K562 (cell line): ENCODE measurements around the gene FOXN1. TPM values are rescaled to one million over a fixed set of nuclear protein-coding genes. Genes with fewer than 3 reads are reported as not detected.

ENCODE experiments used
- CBX3 ChIP-seq, 2 experiments: IDR thresholded peaks; 1 replicate in 1 of 2; 2 replicates in 1 of 2; pipeline ENCODE4 v1.6.1; 2012; ENCODE audit warnings: inconsistent platforms in 2 of 2, low read length in 2 of 2, borderline replicate concordance in 1 of 2, control low read depth in 1 of 2
- CHD4 ChIP-seq: fragments of 200-600 bp; sonication (generic); IDR thresholded peaks from 3 replicates; pipeline ENCODE4 v1.6.1; 2012; ENCODE audit warnings: low read depth, mild to moderate bottlenecking, mixed read lengths, low read length, inconsistent platforms; ENCODE audit not compliant: insufficient read depth, insufficient replicate concordance, poor library complexity, severe bottlenecking
- CREM ChIP-seq: IDR thresholded peaks from 2 replicates; pipeline ENCODE4 v1.6.1; 2014; ENCODE audit warnings: antibody characterized with exemption, low read depth
- CTBP1 ChIP-seq: fragments of 450-650 bp; IDR thresholded peaks from 2 replicates; pipeline ENCODE4 v1.6.1; 2016; ENCODE audit warnings: borderline replicate concordance
- DMBX1 ChIP-seq: fragments of 250-450 bp; sonication (Bioruptor Pico); IDR thresholded peaks from 2 replicates; pipeline ENCODE4 v1.8.0; 2022; ENCODE audit warnings: inconsistent platforms, mild to moderate bottlenecking, moderate library complexity, borderline replicate concordance
- E2F3 ChIP-seq: fragments of 250-450 bp; sonication (Bioruptor Pico); IDR thresholded peaks from 2 replicates; pipeline ENCODE4 v1.4.0; 2020; ENCODE audit warnings: mild to moderate bottlenecking
- EP300 ChIP-seq: IDR thresholded peaks from 2 replicates; pipeline ENCODE4 v1.6.1; 2012; ENCODE audit warnings: low read length, improper control_type of control experiment
- HDAC1 ChIP-seq, 2 experiments: fragments of 450-650 bp; IDR thresholded peaks; 2 replicates each; pipeline ENCODE4 v1.6.1; 2016 to 2017; ENCODE audit warnings: inconsistent platforms in 1 of 2, mild to moderate bottlenecking in 1 of 2, moderate library complexity in 1 of 2
- HDAC8 ChIP-seq: fragments of 450-650 bp; IDR thresholded peaks from 2 replicates; pipeline ENCODE4 v1.6.1; 2016; ENCODE audit warnings: mild to moderate bottlenecking, missing genetic modification characterization, moderate library complexity, missing compliant biosample characterization
- HMGN3 ChIP-seq: IDR thresholded peaks from 2 replicates; pipeline ENCODE4 v1.6.1; 2011; ENCODE audit warnings: borderline replicate concordance, low read depth, mild to moderate bottlenecking, mixed read lengths, low read length; ENCODE audit not compliant: insufficient read length; ENCODE audit errors: extremely low read depth
- HSF4 ChIP-seq: fragments of 250-450 bp; sonication (Bioruptor Pico); IDR thresholded peaks from 2 replicates; pipeline ENCODE4 v2.1.2; 2022; ENCODE audit warnings: mild to moderate bottlenecking, moderate library complexity, borderline replicate concordance
- ILF3 ChIP-seq: fragments of 450-650 bp; IDR thresholded peaks from 2 replicates; pipeline ENCODE4 v1.6.1; 2018; ENCODE audit warnings: antibody characterized with exemption, mild to moderate bottlenecking, moderate library complexity, borderline replicate concordance
- JUN ChIP-seq, 2 experiments: sonication (generic) in 1 of 2; formaldehyde crosslinking in 1 of 2; IDR thresholded peaks; 2 replicates each; pipeline versions ENCODE4 v1.6.1 to v1.8.0; 2012 to 2022; ENCODE audit warnings: borderline replicate concordance in 2 of 2, mild to moderate bottlenecking in 2 of 2, improper control_type of control experiment in 1 of 2, low read depth in 1 of 2, low read length in 1 of 2, missing genetic modification reagents in 1 of 2
- MYC ChIP-seq, 2 experiments: fragments of 250-450 bp in 1 of 2; sonication (Bioruptor Pico) in 1 of 2; IDR thresholded peaks; 2 replicates each; pipeline versions ENCODE4 v1.5.1 to v1.6.1; 2012 to 2021; ENCODE audit warnings: low read depth in 2 of 2, borderline replicate concordance in 1 of 2, improper control_type of control experiment in 1 of 2, low read length in 1 of 2, mild to moderate bottlenecking in 1 of 2, moderate library complexity in 1 of 2
- POLR2A ChIP-seq: fragments of 450-650 bp; conservative IDR thresholded peaks from 2 replicates; pipeline ENCODE4 v1.6.1; 2016
- POLR2G ChIP-seq: fragments of 200-400 bp; formaldehyde crosslinking; IDR thresholded peaks from 2 replicates; pipeline ENCODE4 v1.6.1; 2017; ENCODE audit warnings: low read depth, mild to moderate bottlenecking, antibody characterized with exemption, low read length, moderate library complexity
- RBM25 ChIP-seq: fragments of 200-400 bp; formaldehyde crosslinking; IDR thresholded peaks from 2 replicates; pipeline ENCODE4 v1.6.1; 2018; ENCODE audit warnings: low read length, low read depth, moderate library complexity; ENCODE audit not compliant: severe bottlenecking
- SIN3A ChIP-seq, 2 experiments: fragments of 150-350 bp in 1 of 2; IDR thresholded peaks; 2 replicates each; pipeline ENCODE4 v1.6.1; 2011 to 2016; ENCODE audit warnings: borderline replicate concordance in 2 of 2, low read depth in 2 of 2, low read length in 2 of 2, mild to moderate bottlenecking in 2 of 2, moderate library complexity in 2 of 2; ENCODE audit not compliant: control insufficient read depth in 1 of 2
- THRB ChIP-seq: fragments of 450-650 bp; formaldehyde crosslinking; conservative IDR thresholded peaks from 2 replicates; pipeline ENCODE4 v1.4.0; 2022; ENCODE audit warnings: mild to moderate bottlenecking, missing genetic modification characterization
- ZNF311 ChIP-seq: fragments of 250-450 bp; sonication (Bioruptor Pico); IDR thresholded peaks from 2 replicates; pipeline ENCODE4 v1.4.0; 2020; ENCODE audit warnings: mild to moderate bottlenecking, moderate library complexity
- ZNF444 ChIP-seq: fragments of 250-450 bp; sonication (Bioruptor Pico); IDR thresholded peaks from 2 replicates; pipeline ENCODE4 v1.4.0; 2020; ENCODE audit warnings: mild to moderate bottlenecking, moderate library complexity
- polyA plus RNA-seq, 8 experiments: library from polyadenylated mRNA; depleted of rRNA in 4 of 8; stranded (reverse) in 5 of 8; unstranded in 3 of 8; fragments of >200 nt; fragmentation: Nextera tagmentation in 2 of 8; fragmentation: Illumina TruSeq in 1 of 8; extraction: Ambion mirVana in 2 of 8; extraction: Trizol in 1 of 8; gene quantifications; 2 replicates each; pipeline versions ENCODE4 v1.2.1 to v1.2.3, GENCODE V29; 2011 to 2014; ENCODE audit warnings: inconsistent platforms in 1 of 8, missing spikeins in 1 of 8
- total RNA-seq, 7 experiments: library from RNA; depleted of rRNA in 6 of 7; stranded (reverse); fragments of >200 nt in 6 of 7; fragmentation: Illumina TruSeq in 2 of 7; extraction: Trizol in 2 of 7; gene quantifications; 2 replicates each; pipeline versions ENCODE4 v1.2.1 to v1.2.3, GENCODE V29; 2011 to 2021; ENCODE audit warnings: low replicate concordance in 1 of 7
- TF ChIP-seq, protein P1 (sequence below): fragments of 250-450 bp; sonication (Bioruptor Pico); IDR thresholded peaks from 2 replicates; pipeline ENCODE4 v1.9.0; 2021; ENCODE audit warnings: mild to moderate bottlenecking, inconsistent platforms

FOXN1 gene
- total and polyA plus RNA-seq, 9 of the 15 experiments (the other 6 are each of a cell fraction or from before 2014, with no cell fraction given): not detected

- TF ChIP-seq MYC (IDR thresholded peaks at IDR 0.05; ENCODE audit: low read depth, low read length) (peak; percentile 94), MYC (CRISPR knock-in tag; IDR thresholded peaks at IDR 0.05; ENCODE audit: borderline replicate concordance, low read depth) (no peak), THRB (CRISPR knock-in tag) (peak; percentile 7; the same call in 1 of the 2 replicates), ILF3 (no peak), POLR2A (peak; percentile 98), CREM (peak; percentile 90), SIN3A (IDR thresholded peaks at IDR 0.05; ENCODE audit: borderline replicate concordance in 2 of 2, control insufficient read depth in 1 of 2, low read depth in 2 of 2, low read length in 2 of 2) (peak in 1 of 2 experiments; percentile 9; a peak in 1 of 4 replicates), E2F3 (CRISPR knock-in tag) (0 out of 2 replicates have a peak, but pooled peaks have one; percentile 10), HSF4 (peak; percentile 19; the same call in 1 of the 2 replicates), CHD4 (no peak), JUN (IDR thresholded peaks at IDR 0.05; ENCODE audit: borderline replicate concordance, low read depth, low read length) (no peak; the same call in 1 of the 2 replicates), JUN (CRISPR knock-in tag; IDR thresholded peaks at IDR 0.05; ENCODE audit: borderline replicate concordance) (no peak), CTBP1 (peak; percentile 85), RBM25 (no peak), ZNF311 (CRISPR knock-in tag) (0 out of 2 replicates have a peak, but pooled peaks have one; percentile 54), HMGN3 (peak; percentile 98), ZNF444 (CRISPR knock-in tag) (no peak), HDAC1 (IDR thresholded peaks at IDR 0.05) (peak in 1 of 2 experiments; percentile 77; a peak in 1 of 4 replicates), POLR2G (peak; percentile 91), HDAC8 (tag) (no peak), DMBX1 (CRISPR knock-in tag) (peak; percentile 61; the same call in 1 of the 2 replicates), CBX3 (IDR thresholded peaks at IDR 0.05; ENCODE audit: borderline replicate concordance in 1 of 2, low read length in 2 of 2) (peak in 1 of 2 experiments; percentile 11; a peak in 1 of 3 replicates), EP300 (peak; percentile 28; the same call in 1 of the 2 replicates)
- TF ChIP-seq, protein P1, sequence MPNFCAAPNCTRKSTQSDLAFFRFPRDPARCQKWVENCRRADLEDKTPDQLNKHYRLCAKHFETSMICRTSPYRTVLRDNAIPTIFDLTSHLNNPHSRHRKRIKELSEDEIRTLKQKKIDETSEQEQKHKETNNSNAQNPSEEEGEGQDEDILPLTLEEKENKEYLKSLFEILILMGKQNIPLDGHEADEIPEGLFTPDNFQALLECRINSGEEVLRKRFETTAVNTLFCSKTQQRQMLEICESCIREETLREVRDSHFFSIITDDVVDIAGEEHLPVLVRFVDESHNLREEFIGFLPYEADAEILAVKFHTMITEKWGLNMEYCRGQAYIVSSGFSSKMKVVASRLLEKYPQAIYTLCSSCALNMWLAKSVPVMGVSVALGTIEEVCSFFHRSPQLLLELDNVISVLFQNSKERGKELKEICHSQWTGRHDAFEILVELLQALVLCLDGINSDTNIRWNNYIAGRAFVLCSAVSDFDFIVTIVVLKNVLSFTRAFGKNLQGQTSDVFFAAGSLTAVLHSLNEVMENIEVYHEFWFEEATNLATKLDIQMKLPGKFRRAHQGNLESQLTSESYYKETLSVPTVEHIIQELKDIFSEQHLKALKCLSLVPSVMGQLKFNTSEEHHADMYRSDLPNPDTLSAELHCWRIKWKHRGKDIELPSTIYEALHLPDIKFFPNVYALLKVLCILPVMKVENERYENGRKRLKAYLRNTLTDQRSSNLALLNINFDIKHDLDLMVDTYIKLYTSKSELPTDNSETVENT: peak; percentile 96
Observed at GRCh38 chr17:28576758-28577465, 70.8 kb downstream of the FOXN1 start, which contains the start of gene ALDOC (continued).
